Fibroblast of skin of left biceps (primary cell): ENCODE results near the gene RAMAC.
"Not testable (repeated sequence)": the region's sequence is repeated elsewhere in the genome, so short reads cannot be mapped to it uniquely, and the experiment has no call there.

Experiments used
- DNase-seq, 2 experiments: peaks; one replicate each; pipeline ENCODE4 v3.0.0-alpha.2; 2013; ENCODE audit warnings: low read depth in 2 of 2

The RAMAC gene

GRCh38 chr15:83012636-83013035, 26.6 kb downstream of the RAMAC start:
- DNase-seq = no peak

- DNase-seq = no peak
Measured at GRCh38 chr15:83014205-83014653, 28.2 kb downstream of the RAMAC start.

- DNase-seq = no peak
Measured at GRCh38 chr15:83015361-83015760, 29.4 kb downstream of the RAMAC start.

GRCh38 chr15:83016906-83017305, 30.9 kb downstream of the RAMAC start:
- DNase-seq = no peak

- no peak for DNase-seq
Measured at GRCh38 chr15:83018436-83018835, 32.4 kb downstream of the RAMAC start.

GRCh38 chr15:83030021-83030420, 44.0 kb downstream of the RAMAC start:
- DNase-seq = no peak

- DNase-seq = not testable (repeated sequence)
Measured at GRCh38 chr15:83031234-83031633, 45.2 kb downstream of the RAMAC start.

- no peak for DNase-seq
Measured at GRCh38 chr15:83036253-83036652, 50.2 kb downstream of the RAMAC start.

- DNase-seq = no peak
Measured at GRCh38 chr15:83039206-83039605, 53.2 kb downstream of the RAMAC start.
